Measurements from ENCODE around the gene ADAMTS5.

ADAMTS5 gene

DNA sequence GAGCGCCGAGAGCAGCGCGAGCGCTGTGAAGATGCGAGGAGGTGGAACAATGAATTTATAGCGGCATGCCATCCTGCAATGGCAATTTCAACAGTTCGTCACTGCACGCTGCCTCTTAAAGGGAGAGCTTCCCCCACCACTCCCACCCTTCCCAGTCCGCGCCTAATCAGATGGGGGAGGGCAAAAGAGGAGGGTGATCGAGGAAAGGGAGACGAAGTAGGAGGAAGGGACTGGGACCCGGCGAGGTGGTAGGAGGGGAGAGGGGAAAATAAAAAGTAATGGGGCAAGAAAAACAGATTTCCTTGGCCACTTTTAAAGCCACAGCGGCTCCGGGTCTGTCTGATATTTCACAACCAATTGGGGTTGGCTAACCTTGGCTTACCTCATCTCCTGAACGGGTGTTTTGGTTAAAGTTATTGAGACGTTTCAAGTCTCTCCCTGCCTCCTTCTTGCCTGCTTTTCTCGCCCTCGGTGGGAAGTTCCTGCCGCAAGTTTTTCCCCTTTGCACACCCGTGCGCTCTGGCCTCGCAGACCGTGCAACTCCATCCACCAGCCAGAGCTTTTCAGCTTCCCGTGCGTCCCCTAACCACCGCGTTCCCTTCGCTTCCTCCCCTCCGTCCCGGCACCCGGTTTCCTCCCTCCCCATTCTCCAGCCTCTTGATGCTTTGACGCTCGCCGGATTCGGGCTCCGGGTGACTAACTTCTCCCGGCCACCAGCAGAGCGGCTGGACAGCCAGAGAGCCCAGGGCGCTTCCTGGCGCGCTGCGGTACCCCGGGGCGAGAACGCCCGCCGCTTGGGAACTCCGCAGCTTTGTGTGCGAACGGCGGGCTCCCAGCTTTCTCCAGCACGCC, at the start of gene ADAMTS5:
Gene ADAMTS5 (minus strand): TSS at position 27 of the 852 bp plus-strand sequence. CDS start 697 bp downstream, outside the sequence.
- no peak for DNase-seq

DNA sequence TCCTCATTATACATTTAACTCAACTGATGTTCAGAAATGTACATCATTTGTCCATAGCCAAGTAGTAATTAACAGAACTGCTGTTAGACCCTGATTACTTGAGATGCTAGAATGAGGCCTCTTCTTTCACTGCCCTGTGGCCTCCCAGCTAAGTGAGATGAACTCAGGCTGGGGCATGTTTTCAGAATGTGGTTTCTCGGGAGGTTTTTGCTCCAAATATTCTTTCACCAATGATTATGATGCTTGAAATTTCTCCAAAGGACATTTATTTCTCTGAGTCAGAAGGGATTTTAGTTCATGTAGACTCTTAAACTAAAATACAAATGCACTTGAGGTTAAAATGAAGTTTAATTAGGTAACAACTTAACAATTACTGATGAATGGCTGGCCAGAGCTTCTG, 34.6 kb upstream of the ADAMTS5 start:
- DNase-seq, result no peak

DNA sequence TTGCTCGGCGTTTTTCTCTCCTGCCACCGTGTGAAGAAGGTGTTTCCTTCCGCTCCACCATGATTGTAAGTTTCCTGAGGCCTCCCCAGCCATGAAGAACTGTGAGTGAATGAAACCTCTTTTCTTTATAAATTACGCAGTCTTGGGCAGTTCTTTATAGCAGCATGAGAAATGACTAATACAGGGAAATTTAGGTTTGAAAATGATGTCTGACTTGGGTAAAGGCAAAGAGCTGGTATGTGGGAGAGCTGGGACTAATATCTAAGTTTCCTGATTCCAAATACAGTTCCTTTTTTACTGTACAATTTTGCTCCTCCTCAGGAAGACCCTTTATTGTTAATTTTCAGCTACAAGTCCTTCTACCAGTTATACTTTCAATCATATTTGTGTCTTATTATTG, 16.7 kb upstream of the ADAMTS5 start:
- no peak for DNase-seq

DNA sequence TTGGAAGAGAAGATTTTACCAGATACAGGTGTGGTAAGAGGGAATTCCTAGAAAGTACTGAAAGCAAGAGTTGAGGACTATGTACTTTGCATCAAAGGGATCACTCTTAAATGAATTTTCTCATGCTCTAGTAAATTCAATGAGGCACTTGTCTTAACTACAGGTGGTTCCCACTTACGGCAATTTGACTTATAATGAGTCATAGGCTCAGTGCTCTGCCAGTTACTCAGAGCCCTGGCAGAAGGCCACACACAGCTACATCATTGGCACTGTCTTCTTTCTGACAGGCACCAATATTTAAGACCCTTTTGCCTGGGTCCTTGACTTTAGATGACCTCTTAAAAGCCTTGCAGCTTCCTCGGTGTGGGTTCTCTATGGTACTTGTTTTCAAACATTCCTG, 15.9 kb upstream of the ADAMTS5 start:
- no peak for DNase-seq

DNA sequence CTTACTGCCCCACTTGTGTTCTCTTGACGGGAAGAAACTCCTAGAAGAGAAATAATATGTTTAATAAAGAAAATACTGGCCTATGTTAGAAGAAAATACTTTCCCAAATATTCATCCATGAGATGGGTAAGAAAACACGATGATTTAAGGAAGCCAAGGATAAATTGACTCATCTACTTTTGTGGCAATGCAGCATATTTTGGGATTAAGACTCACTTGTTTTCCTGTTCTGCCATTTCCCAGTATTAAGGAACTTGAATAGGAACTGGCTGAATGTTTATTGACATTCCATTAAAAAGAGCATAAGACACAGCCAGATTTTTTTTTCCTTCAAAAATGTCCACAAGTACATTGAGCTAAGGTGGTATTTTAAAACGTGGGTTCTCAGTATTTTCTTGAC, 10.9 kb upstream of the ADAMTS5 start:
- DNase-seq, result no peak

DNA sequence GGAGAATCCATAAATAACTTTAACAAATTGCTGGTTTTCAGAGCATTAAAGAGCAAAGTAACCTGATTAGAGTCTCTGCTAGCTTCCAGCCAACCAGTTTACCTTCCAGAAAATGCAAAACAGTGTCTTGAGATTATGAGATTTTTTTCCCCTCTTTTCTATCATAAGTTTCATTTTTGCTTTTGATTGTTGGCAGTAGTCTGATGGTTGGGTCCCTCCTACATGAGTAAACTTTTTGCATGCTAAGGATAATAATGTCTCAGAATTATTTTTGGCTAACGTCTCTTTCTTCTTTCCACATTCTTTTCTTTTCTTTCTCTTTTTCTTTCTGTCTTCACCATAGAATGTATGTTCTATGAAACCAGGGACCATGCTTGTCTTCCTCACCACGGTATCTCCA, 6.3 kb upstream of the ADAMTS5 start:
- DNase-seq, result no peak

DNA sequence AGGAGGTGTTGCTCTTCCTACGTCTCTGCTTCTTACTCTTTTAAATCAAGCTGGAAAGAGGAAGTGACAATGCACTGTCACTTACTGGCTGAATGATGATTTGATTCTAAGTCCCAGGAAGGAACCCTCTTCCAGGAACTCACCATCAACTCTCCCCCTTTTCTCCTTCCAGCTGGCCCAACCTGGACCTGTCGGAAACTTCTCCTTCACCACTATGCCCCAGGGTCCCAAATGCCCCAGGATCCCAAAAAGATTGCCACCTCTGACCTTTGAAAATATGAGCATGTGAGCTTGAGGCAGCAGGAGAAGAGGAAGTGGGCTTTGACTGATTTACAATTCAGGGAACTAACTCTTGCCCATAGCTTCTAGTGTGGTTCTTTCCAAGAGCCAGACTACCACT, 5.3 kb upstream of the ADAMTS5 start:
- DNase-seq, result peak; percentile 3

GRCh38 chr21:26969971-26970725, 3.3 kb upstream of the ADAMTS5 start:
- no peak for DNase-seq

- no peak for DNase-seq
These were observed 233 bp downstream of the ADAMTS5 start for GRCh38 chr21:26966649-26967061.

DNA sequence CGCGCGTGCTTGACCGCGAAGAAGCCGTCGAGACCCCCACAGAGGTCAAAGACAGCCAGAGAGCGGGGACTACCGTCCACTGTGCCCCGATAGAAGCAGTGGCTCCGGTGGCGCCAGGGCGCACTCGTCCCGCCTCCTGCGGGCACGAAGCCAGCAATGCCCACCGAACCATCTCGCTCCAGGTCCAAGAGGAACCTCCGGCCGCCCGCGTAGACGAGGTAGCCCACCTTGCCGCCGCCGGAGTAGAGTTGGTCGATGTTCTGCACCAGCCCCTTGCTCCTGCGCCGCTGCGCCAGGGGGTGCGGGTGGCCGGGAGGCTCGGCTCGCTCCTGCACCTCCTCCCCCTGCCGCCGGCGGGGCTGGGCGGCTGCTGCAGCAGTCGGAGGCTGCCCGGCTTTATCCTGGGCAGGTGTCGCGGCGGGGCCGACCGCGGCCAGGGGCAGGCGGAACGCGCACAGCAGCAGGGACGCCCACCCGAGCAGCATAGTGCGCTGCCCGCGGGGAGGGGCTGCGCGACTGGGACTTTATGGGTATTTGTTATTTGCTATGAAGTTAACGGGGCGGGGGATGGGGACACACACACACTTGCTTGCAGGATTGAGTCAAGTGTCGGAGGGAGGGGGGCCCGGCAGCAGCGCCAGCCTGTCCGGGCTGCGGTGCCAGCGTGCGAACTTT, 844 bp downstream of the ADAMTS5 start:
- no peak for DNase-seq

DNA sequence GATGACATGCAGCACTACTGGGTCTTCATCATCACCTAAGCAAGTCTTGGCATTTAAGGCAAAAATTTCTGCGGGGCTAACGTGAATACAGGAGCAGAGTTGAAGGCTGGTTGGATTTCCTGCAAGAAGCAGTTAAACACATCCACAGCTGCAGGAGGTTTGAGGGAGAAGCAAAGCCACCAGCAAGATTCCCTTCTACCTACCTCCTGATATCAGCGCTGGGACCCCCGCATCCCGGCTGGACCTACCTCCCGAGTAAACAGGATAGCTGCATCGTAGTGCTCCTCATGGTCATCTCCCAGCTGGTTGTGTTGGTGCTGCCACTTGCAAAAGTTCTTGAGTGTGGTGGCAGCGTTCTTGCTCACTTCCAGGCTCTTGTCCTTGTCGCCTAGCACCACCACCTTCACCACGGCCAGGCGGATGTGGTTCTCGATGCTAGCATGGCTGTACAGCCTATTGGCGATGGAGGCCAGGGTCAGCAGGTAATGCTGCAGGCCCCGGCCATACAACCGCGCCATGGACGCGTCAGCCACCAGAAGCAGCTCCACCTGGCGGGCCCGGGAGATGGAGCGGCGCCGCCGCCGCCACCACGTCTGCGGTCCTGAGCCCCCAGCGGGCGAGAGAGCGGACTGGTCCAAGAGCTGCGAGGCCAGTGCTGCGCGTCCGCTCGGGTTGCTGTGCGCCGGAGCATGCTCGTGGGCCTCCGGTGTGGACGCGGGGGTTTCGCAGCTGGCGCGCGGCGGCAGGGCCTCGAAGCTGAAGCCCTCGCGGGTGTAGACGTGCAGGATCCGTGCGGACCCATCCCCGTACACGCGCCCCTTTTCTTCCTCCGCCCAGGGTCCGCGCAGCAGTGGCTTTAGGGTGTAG, 1.6 kb downstream of the ADAMTS5 start:
- no peak for DNase-seq

GRCh38 chr21:26964170-26964778, 2.6 kb downstream of the ADAMTS5 start:
- DNase-seq, result no peak

- DNase-seq, result no peak
These were observed 4.2 kb downstream of the ADAMTS5 start for GRCh38 chr21:26962621-26963181.

- no peak for DNase-seq
These were observed 5.2 kb downstream of the ADAMTS5 start for GRCh38 chr21:26961698-26962097.

DNA sequence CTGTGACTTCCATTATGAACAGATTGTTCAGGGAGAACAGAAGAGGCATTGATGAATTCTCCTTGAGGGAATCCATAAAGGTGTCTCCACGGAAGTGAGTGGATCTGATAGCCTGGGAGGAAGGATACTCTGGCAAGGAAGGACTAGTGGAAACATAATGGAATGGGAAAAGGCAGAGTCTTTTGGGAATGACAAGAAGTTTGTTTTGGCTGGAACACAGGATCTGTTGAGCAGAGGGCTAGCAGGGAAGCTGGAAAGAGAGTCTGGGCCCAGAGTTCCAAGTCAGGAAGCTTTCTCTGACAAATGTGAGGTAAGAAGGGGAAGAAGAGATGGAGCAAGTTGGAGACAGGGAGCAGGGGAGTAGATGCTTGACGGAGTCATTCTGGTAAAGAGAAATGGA, 8.1 kb downstream of the ADAMTS5 start:
- no peak for DNase-seq

GRCh38 chr21:26956813-26957212, 10.1 kb downstream of the ADAMTS5 start:
- DNase-seq, result no peak

- no peak for DNase-seq
These were observed 10.7 kb downstream of the ADAMTS5 start for GRCh38 chr21:26956216-26956615.

DNA sequence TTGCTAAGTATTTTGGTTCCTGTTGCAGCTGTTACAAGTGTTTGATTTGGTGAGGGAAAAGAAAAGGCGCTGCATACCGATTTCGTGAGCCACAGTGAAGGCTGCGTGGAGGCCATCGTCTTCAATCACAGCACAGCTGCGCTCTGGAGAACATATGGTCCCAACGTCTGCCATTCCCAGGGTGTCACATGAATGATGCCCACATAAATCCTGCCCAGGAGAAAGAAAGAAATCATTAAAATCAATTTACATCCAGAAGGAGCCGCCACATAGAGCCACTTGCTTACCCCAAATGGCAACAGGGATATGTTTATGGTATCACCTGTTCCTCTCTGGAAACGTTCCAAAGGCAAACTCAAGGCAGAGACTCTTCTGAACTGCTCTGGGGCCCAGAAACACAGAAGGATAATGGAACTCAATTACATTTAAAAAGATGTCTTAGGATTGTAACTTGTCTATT, 12.2 kb downstream of the ADAMTS5 start:
- no peak for DNase-seq

DNA sequence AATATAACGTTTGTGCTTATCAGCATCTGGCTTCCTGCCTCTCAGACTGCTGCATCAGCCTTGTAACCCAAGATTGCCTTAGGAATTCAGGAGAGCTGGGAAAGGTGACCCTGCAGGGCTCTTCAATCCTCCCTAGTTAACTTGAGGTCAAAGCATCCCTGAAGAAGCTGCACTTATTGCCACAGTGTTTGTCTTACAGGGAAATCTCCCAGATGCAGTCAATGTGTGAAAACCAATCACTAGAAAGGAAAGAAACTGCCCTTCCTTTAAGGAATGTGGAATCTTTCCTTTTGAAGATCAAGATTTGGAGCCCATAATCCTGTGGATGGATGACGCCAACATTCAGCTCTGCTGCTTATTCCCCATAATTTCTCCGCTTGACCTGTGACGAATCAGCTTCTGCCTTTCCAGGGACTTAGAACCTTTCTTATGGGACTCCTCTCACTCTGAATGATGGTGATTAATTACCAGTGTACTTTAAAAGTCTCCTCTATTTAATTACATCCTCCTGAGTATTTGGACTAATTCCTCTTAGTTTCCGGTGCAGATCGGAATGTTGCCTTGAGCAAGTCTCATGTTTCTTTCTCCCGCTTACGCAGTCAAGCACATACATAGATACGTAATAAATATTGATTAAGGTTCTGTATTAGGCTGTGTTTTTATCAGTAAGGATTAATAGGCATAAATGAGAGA, 14.4 kb downstream of the ADAMTS5 start:
- DNase-seq, result no peak

- DNase-seq, result no peak
These were observed 17.1 kb downstream of the ADAMTS5 start for GRCh38 chr21:26949830-26950229.

DNA sequence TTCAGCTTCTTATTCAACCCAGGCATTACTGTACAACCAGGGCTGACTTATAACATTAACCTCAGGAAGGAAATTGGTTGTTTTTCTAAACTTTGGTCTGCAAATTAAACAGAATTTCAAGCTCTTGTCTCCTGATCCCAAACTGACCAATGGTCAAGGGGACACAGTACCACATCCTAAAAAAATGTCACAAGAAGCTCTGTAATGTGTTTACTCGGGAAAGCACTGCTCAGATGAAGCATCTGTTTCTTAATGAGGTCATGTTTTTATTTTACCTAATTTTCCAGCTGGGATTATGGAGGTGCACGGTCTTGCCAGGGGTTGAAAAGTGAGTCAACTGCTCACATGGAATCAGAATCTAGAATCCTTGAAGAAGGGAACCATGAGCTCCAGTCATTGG, 18.7 kb downstream of the ADAMTS5 start:
- DNase-seq, result no peak

Measured in CD4-positive, alpha-beta T cell treated with Interferon gamma for 1 hour (primary cell).